ENCODE results near the gene TNIK. TPM values are rescaled to one million over a fixed set of nuclear protein-coding genes. Genes with fewer than 3 reads are reported as not detected.

Gene TNIK
- total RNA-seq, 1 donor from 2014 or later, result 38.1 TPM

DNA sequence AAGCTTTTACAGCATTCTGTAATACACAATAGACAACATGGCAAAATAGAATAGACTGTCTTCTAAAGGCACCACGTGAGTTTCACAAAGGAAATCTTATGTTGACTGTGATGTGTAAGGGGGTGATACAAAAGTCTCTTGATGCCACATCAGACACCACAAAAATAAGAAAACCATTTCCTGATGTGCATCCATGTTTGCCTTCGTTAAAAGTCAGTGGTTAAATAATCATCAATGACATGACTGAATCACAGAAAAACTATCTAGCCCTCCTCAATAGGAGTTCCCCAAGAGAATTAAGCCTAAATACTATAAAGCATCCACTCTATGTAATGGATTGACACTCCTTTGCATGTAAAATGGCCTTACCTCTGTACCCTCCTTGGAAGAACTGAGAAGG, 235.0 kb downstream of the TNIK start:
- DNase-seq (ENCODE audit: extremely low spot score, unreplicated experiment), result no peak
- Mint-ChIP-seq H3K4me3 (no peak overlapping the region), H3K9me3 (no peaks in the 10 kb centered on the region)

DNA sequence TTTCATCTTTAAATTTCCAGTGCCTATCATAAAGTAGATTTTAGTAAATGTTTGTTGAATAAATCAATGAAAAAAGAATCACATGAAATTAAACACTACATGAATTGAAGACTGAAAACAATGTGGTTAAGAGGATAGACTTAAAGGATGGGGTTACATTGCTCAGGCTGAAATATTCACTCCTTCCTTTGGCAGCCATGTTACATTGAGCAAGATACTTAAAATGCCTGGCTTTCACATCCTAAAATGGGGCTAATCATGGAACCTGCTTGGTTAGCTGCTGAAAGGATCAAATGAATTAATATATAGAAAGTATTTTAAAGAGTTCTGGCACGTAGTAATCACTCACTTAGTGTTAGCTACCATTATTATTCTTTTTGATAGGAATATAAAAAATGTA, 236.8 kb downstream of the TNIK start:
- Mint-ChIP-seq H3K9me3 (no peaks in the 10 kb centered on the region), H3K36me3 (peaks cover 4% of the 10 kb centered on the region), H3K27me3 (peaks cover 4% of the 10 kb centered on the region), H3K27ac (no peak overlapping the region), H3K4me3 (no peak overlapping the region), H3K4me1 (ENCODE audit: unreplicated experiment) (peaks cover 5% of the 10 kb centered on the region)
- TF ChIP-seq CTCF (conservative IDR thresholded peaks at IDR 0.05), result no peak
- DNase-seq (ENCODE audit: extremely low spot score, unreplicated experiment), result no peak

More for the DNA sequence above, 235.0 kb downstream of the TNIK start:
- Mint-ChIP-seq H3K36me3 (peaks cover 4% of the 10 kb centered on the region), H3K27ac (no peak overlapping the region), H3K27me3 (peaks cover 4% of the 10 kb centered on the region), H3K4me1 (ENCODE audit: unreplicated experiment) (peaks cover 7% of the 10 kb centered on the region)
- TF ChIP-seq CTCF (conservative IDR thresholded peaks at IDR 0.05), result no peak

- H3K36me3 Mint-ChIP-seq, result peaks cover 4% of the 10 kb centered on the region
- no peaks in the 10 kb centered on the region for H3K9me3 Mint-ChIP-seq
- no peak for TF ChIP-seq CTCF (conservative IDR thresholded peaks at IDR 0.05)
These were observed 237.2 kb downstream of the TNIK start for GRCh38 chr3:171222995-171223394.

DNA sequence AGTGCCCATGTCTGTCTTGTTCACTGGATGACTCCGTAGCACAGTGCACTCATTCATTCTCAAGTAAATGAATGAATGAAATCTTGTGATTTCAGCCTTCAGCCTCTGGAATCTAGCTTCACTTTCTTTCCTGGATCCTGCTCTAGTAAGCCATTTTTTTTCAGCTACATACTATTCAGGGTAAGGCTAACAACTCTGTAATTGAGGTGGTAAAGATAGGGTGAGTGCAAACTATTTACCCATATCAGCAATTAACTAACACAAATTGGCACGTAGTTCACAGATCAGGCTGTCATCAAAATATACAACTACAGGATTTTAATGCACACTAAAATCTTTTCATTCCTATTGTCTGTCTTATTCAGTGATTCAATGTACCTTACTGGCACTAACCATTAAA, 238.6 kb downstream of the TNIK start:
- Mint-ChIP-seq H3K27ac (no peak overlapping the region), H3K9me3 (no peaks in the 10 kb centered on the region), H3K4me3 (no peak overlapping the region), H3K36me3 (peaks cover 4% of the 10 kb centered on the region), H3K27me3 (peaks cover 4% of the 10 kb centered on the region), H3K4me1 (ENCODE audit: unreplicated experiment) (no peaks in the 10 kb centered on the region)
- DNase-seq (ENCODE audit: extremely low spot score, unreplicated experiment), result no peak
- no peak for TF ChIP-seq CTCF (conservative IDR thresholded peaks at IDR 0.05)

More at GRCh38 chr3:171222995-171223394, 237.2 kb downstream of the TNIK start:
- H3K27me3 Mint-ChIP-seq, result peaks cover 4% of the 10 kb centered on the region
- peaks cover under 1% of the 10 kb centered on the region for H3K4me1 Mint-ChIP-seq (ENCODE audit: unreplicated experiment)
- H3K27ac Mint-ChIP-seq, result no peak overlapping the region
- DNase-seq (ENCODE audit: extremely low spot score, unreplicated experiment), result no peak
- no peak overlapping the region for H3K4me3 Mint-ChIP-seq

DNA sequence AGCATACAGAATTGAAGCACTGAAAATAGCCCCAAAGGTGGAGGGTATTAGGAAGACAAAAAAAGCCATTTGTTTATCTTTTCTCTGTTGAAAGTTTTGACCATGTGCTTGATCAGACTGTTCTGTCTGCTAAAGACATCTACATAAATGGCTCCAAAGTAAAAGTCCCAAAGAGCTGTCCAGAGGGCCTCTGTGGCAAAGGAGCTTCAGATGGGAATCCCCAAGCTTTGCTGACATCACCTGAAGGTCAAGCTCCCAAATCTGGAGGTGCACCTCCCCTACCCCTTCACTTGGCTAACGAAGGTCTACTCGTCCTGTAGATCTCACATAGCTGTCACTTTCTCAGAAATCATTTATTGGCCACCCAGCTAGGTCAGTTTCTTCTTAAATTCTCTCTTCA, 239.1 kb downstream of the TNIK start:
- Mint-ChIP-seq H3K4me1 (ENCODE audit: unreplicated experiment) (no peaks in the 10 kb centered on the region), H3K27me3 (peaks cover 4% of the 10 kb centered on the region), H3K36me3 (peaks cover 1% of the 10 kb centered on the region), H3K27ac (no peak overlapping the region), H3K4me3 (no peak overlapping the region), H3K9me3 (no peaks in the 10 kb centered on the region)
- TF ChIP-seq CTCF (conservative IDR thresholded peaks at IDR 0.05), result no peak
- DNase-seq (ENCODE audit: extremely low spot score, unreplicated experiment), result no peak

DNA sequence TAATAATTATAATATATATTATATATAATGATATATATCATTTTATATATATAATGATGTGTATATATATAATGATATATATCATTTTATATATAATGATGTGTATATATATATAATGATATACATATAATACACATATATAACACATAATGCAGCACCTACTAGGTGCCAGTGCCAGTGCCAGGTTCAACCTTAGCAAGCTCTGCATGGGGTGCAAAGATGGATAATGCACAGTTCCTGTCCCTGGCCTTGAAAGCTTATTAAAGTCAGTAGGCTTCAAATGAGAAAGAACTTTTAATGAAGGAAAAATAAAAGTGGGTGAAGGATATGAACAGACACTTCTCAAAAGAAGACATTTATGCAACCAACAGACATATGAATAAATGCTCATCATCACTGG, 240.9 kb downstream of the TNIK start:
- H3K36me3 Mint-ChIP-seq, result no peaks in the 10 kb centered on the region
- no peak for DNase-seq (ENCODE audit: extremely low spot score, unreplicated experiment)
- no peak for TF ChIP-seq CTCF (conservative IDR thresholded peaks at IDR 0.05)
- H3K4me1 Mint-ChIP-seq (ENCODE audit: unreplicated experiment), result no peaks in the 10 kb centered on the region
- peaks cover 6% of the 10 kb centered on the region for H3K27me3 Mint-ChIP-seq
- no peak overlapping the region for H3K27ac Mint-ChIP-seq
- no peaks in the 10 kb centered on the region for H3K9me3 Mint-ChIP-seq
- H3K4me3 Mint-ChIP-seq, result no peak overlapping the region
